ENCODE results near the gene ABHD16B. TPM values are rescaled to one million over a fixed set of nuclear protein-coding genes. Genes with fewer than 3 reads are reported as not detected.

ABHD16B gene
- total and polyA plus RNA-seq, 2 donors (not counting 1 experiment from before 2014, with no cell fraction given), result not detected

DNA sequence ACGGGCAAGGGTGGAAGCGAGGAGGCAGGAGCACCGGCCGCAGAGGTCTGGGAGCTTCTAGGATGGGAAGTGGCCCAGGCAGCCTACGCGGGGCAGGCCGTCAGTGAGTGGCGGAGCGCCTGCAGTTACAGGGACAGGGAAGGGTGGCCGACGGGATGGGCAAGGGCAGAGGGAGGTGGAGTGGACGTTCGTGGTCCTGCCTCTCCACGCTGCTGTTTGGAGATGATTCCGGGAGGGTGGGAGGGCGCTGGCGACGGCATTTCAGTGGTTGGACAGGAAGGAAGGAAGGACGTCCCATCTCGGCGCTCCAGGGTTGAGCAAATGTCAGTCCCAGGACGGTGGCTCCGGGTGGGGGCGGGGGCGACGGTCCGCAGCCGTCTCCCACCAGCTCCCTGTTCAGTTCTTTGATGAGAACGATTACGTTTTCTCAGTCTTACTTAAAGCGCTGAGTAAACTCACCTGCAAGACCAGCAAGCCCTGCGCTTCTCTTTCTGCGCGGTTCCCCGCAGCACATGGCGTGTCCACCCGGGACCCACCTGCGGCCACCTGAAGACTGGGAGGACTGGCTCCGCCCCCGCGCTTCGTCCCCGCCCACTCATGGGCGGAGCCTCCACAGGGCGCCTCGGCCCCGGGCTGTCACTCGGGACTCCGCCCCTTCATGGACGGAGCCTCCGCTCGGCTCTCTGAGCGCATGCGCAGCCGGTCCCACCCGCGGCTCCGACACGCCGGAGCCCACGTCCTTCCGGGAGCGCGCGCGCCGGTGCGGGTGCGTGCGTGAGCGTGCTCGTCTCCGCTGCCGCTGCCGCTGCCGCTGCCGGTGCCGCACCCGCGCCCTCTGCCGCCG is 33.3 kb downstream of the ABHD16B start, which contains the start of gene DNAJC5:
DNAJC5 (plus strand) TSS at position 769 of the 844 bp plus-strand sequence. CDS start 33,220 bp downstream, outside the sequence.
- Histone ChIP-seq H3K4me1 (ENCODE audit: control insufficient read depth in 2 of 2, insufficient read depth in 2 of 2, low read length in 2 of 2) (peaks cover 16 to 36% of the 10 kb centered on the region in 2 donors), H3K27me3 (replicated peaks in 1 of 4; ENCODE audit: control extremely low read depth in 1 of 4, control insufficient read depth in 3 of 4, insufficient read depth in 4 of 4, low read length in 3 of 4) (no peaks in the 10 kb centered on the region), H3K9me3 (ENCODE audit: control extremely low read depth in 1 of 3, control insufficient read depth in 2 of 3, insufficient read depth in 1 of 3, low read length in 2 of 3) (no peaks in the 10 kb centered on the region), H4K20me1 (ENCODE audit: control insufficient read depth, insufficient read depth, low read length, poor library complexity, severe bottlenecking) (peaks cover 41% of the 10 kb centered on the region), H2AFZ (ENCODE audit: insufficient read depth, low read depth, low read length, poor library complexity, severe bottlenecking) (peak within 1 kb of the TSS; percentile 69), H3K27ac (ENCODE audit: low read length in 2 of 2) (peak within 1 kb of the TSS; percentile 42 to 80), H3K79me2 (ENCODE audit: control insufficient read depth, insufficient read depth, low read length) (peaks cover 37% of the 10 kb centered on the region), H3K9ac (ENCODE audit: low read length) (peak within 1 kb of the TSS; percentile 68), H3K4me3 (ENCODE audit: control extremely low read depth in 1 of 5, extremely low read depth in 1 of 5, insufficient read depth in 1 of 5, low read depth in 2 of 5, low read length in 4 of 5) (peak within 1 kb of the TSS; percentile 38 to 81 (median 60)), H3K4me2 (replicated peaks; ENCODE audit: low read depth, low read length, poor library complexity, severe bottlenecking) (peak within 1 kb of the TSS; percentile 93), H3K36me3 (replicated peaks in 1 of 2; ENCODE audit: control extremely low read depth in 1 of 2, control insufficient read depth in 1 of 2, extremely low read depth in 1 of 2, insufficient read depth in 2 of 2, low read length in 1 of 2) (peaks cover under 1 to 20% of the 10 kb centered on the region in 2 experiments)
- CTCF ChIA-PET, result no interaction called here
- no peaks in the 10 kb centered on the region for H3K27me3 Mint-ChIP-seq
- H3K27ac Mint-ChIP-seq, result peak within 1 kb of the TSS; percentile 91
- intact Hi-C loops (cut with micrococcal nuclease), result loop anchor here (1.0 to 10.0 kb wide), 4 partner anchors 29 to 940 kb away; partner anchors contain the start of genes PRPF6, SLC17A9, TPD52L2 and UCKL1
- 5% methylated on average over 82 of the region's 82 CpGs for WGBS (ENCODE audit: insufficient coverage)
- peak; percentile 94 for ATAC-seq (ENCODE audit: low read depth)
- H3K4me1 Mint-ChIP-seq, result peaks cover 37% of the 10 kb centered on the region
- POLR2A ChIA-PET, result interaction anchor here (0.7 to 2.0 kb wide), 4 partner anchors 61 to 463 kb away, joined by 3 to 5 read pairs (median 4); partner anchors contain the start of genes LIME1 and SAMD10
- TF ChIP-seq, protein P1, sequence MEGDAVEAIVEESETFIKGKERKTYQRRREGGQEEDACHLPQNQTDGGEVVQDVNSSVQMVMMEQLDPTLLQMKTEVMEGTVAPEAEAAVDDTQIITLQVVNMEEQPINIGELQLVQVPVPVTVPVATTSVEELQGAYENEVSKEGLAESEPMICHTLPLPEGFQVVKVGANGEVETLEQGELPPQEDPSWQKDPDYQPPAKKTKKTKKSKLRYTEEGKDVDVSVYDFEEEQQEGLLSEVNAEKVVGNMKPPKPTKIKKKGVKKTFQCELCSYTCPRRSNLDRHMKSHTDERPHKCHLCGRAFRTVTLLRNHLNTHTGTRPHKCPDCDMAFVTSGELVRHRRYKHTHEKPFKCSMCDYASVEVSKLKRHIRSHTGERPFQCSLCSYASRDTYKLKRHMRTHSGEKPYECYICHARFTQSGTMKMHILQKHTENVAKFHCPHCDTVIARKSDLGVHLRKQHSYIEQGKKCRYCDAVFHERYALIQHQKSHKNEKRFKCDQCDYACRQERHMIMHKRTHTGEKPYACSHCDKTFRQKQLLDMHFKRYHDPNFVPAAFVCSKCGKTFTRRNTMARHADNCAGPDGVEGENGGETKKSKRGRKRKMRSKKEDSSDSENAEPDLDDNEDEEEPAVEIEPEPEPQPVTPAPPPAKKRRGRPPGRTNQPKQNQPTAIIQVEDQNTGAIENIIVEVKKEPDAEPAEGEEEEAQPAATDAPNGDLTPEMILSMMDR (IDR thresholded peaks at IDR 0.05), result no peak
- TF ChIP-seq EZH2 (IDR thresholded peaks at IDR 0.05; ENCODE audit: borderline replicate concordance, insufficient read depth, low read depth, low read length, poor library complexity, severe bottlenecking), result no peak
- H3K4me3 Mint-ChIP-seq, result peak within 1 kb of the TSS; percentile 93
- H3K9me3 Mint-ChIP-seq (ENCODE audit: insufficient read depth), result no peaks in the 10 kb centered on the region
- peak; percentile 98 for DNase-seq
